Activated T-cell treated with anti-CD3 and anti-CD28 coated beads, Interleukin-2, amount 50 U/mL, for 4 hours (primary cell): ENCODE measurements around the gene DMAC2. TPM values are rescaled to one million over a fixed set of nuclear protein-coding genes. Genes with fewer than 3 reads are reported as not detected.

Source experiments
- ATAC-seq, 2 donors: fragments of 200-7000 bp; cut with Tn5 transposase; one replicate each; pipeline ENCODE4 v1.10.0; 2021
- DNase-seq: peaks from one replicate; pipeline ENCODE4 v3.0.0-alpha.2; 2020
- H3K27me3 Mint-ChIP-seq: one replicate; pipeline ENCODE4 v1.8.0; 2021; ENCODE audit warnings: low read depth, mixed read lengths
- H3K36me3 Mint-ChIP-seq: one replicate; pipeline ENCODE4 v1.8.0; 2022; ENCODE audit warnings: mixed read lengths; ENCODE audit not compliant: insufficient read depth
- H3K4me1 Mint-ChIP-seq: one replicate; pipeline ENCODE4 v1.8.0; 2021; ENCODE audit warnings: low read depth, mixed read lengths
- H3K4me3 Mint-ChIP-seq: one replicate; pipeline ENCODE4 v1.8.0; 2021; ENCODE audit warnings: mild to moderate bottlenecking, moderate library complexity, mixed read lengths
- H3K9me3 Mint-ChIP-seq: one replicate; pipeline ENCODE4 v1.8.0; 2021; ENCODE audit warnings: mixed read lengths
- total RNA-seq, 3 donors: library from RNA; stranded (reverse); gene quantifications; one replicate each; pipeline ENCODE4 v1.2.1, GENCODE V29; 2021

DMAC2 gene
- total RNA-seq, 3 donors from 2014 or later: 70.9 to 79.8 (median 72.2) TPM

DNA sequence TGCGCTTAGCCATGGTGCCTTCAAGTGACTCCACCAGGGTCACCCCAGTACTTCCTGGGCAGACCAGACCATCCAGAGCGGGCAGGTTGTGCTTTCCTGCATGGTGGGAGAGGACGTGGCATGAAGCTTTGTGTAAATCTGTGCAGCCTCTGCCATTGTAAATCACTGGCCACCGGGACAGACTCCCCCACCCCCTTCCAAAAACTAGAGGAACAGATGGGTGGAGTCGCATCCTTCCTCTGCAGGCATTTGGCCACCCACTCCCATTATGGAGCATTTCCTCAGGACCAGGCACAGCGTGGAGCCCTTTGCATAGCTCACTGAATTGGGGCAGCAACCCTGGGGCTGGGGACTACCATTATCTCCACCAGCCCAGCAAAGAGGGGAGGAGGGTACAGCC lies 33.9 kb downstream of the DMAC2 start:
- Mint-ChIP-seq H3K4me3 (no peak overlapping the region), H3K27me3 (no peaks in the 10 kb centered on the region), H3K36me3 (peaks cover 4% of the 10 kb centered on the region), H3K4me1 (peaks cover 19% of the 10 kb centered on the region), H3K9me3 (no peaks in the 10 kb centered on the region)
- no peak for ATAC-seq
- DNase-seq: no peak

DNA sequence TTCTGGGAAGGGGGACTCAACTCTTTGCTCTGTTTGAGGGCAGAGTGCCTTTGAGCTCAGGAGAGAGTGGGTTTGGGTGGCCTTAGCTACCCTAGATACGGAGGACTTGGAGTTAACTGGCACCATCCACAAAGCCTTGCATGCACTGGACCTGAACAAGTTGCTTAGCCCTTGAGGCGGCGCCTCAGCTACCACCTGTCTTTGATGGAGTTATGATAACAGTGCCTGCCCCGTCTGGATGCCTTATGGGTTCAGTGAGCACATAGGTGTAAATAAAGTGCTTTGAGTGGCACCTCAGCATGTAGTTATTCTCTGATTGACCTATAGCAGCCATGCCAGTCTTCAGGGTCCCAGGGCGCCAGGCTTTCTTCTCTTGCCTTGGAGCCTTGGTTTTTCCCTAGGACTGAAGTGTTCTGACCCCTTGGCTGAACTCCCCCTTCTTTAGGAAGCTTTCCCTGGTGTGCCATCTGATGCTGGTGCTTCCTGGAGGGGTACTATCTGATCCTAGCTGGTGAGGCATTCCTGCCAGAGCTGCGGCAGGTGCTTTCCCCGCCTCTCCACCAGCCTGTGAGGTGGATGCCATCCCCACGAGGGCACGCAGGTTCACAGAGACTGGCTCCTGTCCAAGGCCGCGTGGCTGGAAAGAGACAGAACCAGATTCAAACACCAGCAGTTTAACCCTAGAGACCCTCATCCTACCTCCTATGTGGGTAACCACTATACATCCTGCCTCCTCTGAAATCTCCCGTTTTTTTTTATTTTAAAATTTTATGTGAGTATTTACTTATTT lies 36.3 kb downstream of the DMAC2 start:
- Mint-ChIP-seq H3K9me3 (no peaks in the 10 kb centered on the region), H3K36me3 (peaks cover 4% of the 10 kb centered on the region), H3K4me1 (peaks cover 21% of the 10 kb centered on the region), H3K4me3 (no peak overlapping the region), H3K27me3 (no peaks in the 10 kb centered on the region)
- no peak for DNase-seq
- peak in 1 of 2 donors; percentile 10 for ATAC-seq

DNA sequence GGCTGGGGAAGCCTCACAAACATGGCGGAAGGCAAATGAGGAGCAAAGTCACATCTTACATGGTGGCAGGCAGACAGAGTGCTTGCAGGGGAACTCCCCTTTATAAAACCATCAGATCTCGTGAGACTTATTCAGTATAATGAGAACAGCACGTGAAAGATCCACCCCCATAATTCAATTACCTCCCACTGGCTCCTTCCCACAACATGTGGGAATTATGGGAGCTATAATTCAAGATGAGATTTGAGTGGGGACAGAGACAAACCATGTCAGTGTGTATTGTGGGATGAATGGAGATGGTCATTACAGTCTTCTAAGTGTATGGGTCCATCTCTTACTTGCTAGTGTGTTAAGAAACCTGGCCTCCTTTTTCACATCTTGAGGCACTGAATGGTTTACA lies 37.7 kb downstream of the DMAC2 start:
- no peak for ATAC-seq

DNA sequence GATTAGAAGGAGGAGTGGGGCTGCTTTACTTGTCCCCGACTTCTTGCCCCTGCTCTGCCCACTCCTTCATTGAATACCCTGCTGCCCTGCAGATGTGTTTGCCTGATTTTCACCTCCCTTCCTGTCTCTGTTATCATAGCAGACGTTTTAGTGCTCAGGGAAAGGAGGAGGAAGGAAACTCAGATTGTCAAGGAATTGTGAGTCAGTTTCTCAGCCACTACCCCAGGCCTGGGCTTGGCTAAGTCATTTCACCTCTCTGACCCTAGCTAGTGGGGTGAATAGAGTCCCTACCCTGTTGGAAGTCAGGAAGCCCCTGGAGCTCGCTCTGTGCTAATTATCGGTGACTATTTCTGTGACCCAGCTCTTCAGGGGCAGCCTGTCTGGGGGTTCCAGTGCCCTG lies 38.2 kb downstream of the DMAC2 start:
- peaks cover 5% of the 10 kb centered on the region for H3K36me3 Mint-ChIP-seq
- H3K9me3 Mint-ChIP-seq: no peaks in the 10 kb centered on the region
- H3K4me3 Mint-ChIP-seq: no peak overlapping the region
- no peak for DNase-seq
- H3K27me3 Mint-ChIP-seq: no peaks in the 10 kb centered on the region
- peaks cover 30% of the 10 kb centered on the region for H3K4me1 Mint-ChIP-seq
- no peak for ATAC-seq

More for the DNA sequence above, 37.7 kb downstream of the DMAC2 start:
- DNase-seq: no peak
- peaks cover 4% of the 10 kb centered on the region for H3K36me3 Mint-ChIP-seq
- no peak overlapping the region for H3K4me3 Mint-ChIP-seq
- H3K27me3 Mint-ChIP-seq: no peaks in the 10 kb centered on the region
- H3K9me3 Mint-ChIP-seq: no peaks in the 10 kb centered on the region
- peaks cover 29% of the 10 kb centered on the region for H3K4me1 Mint-ChIP-seq

DNA sequence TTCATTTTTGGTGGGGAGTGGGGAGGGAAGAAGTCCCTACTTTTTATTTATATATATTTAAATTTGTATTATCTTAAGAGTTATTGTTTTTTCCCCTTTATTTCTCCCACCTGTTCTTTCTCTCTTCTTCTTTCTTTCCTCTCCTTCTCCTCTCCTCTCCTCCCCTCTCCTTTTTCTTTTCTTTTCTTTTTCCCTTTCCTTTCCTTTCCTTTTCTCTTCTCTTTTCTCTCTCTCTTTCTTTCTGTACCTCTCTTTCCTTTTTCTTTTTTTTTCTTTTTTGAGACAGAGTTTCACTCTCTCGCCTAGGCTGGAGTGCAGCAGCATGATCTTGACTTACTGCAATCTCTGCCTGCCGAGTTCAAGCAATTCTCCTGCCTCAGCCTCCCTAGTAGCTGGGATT lies 40.2 kb downstream of the DMAC2 start:
- DNase-seq: no peak
- peaks cover 41% of the 10 kb centered on the region for H3K4me1 Mint-ChIP-seq
- H3K36me3 Mint-ChIP-seq: peaks cover 14% of the 10 kb centered on the region
- no peak overlapping the region for H3K4me3 Mint-ChIP-seq
- no peaks in the 10 kb centered on the region for H3K9me3 Mint-ChIP-seq
- ATAC-seq: no peak
- H3K27me3 Mint-ChIP-seq: no peaks in the 10 kb centered on the region

GRCh38 chr19:41399091-41399490 lies 40.6 kb downstream of the DMAC2 start:
- H3K27me3 Mint-ChIP-seq: no peaks in the 10 kb centered on the region
- peaks cover 14% of the 10 kb centered on the region for H3K36me3 Mint-ChIP-seq
- H3K4me1 Mint-ChIP-seq: peaks cover 41% of the 10 kb centered on the region
- DNase-seq (no peak), ATAC-seq (no peak)
- H3K9me3 Mint-ChIP-seq: no peaks in the 10 kb centered on the region
- peak overlapping the region; percentile 99 for H3K4me3 Mint-ChIP-seq

DNA sequence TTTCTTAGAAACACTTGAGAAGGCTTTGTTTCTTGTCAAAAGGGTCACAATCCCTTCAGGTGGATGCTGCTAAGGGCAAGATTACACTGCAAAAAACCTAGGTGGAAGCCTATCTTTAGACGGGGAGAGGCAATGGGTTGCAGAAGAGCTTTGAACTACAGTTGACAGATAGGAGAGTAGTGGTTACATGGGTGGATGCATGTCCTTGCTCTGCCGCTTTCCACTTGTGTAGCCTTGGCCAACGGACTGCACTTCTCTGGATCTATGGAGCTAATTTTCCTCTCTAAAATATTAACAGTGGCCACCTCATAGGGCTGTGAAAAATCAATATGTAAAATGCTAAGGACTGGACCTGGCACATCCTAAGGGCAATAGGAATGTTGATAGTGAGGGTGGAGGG lies 41.1 kb downstream of the DMAC2 start:
- no peaks in the 10 kb centered on the region for H3K9me3 Mint-ChIP-seq
- H3K4me1 Mint-ChIP-seq: peaks cover 39% of the 10 kb centered on the region
- peaks cover 14% of the 10 kb centered on the region for H3K36me3 Mint-ChIP-seq
- H3K27me3 Mint-ChIP-seq: no peaks in the 10 kb centered on the region
- DNase-seq (no peak), ATAC-seq (no peak)
- H3K4me3 Mint-ChIP-seq: peak overlapping the region; percentile 99

DNA sequence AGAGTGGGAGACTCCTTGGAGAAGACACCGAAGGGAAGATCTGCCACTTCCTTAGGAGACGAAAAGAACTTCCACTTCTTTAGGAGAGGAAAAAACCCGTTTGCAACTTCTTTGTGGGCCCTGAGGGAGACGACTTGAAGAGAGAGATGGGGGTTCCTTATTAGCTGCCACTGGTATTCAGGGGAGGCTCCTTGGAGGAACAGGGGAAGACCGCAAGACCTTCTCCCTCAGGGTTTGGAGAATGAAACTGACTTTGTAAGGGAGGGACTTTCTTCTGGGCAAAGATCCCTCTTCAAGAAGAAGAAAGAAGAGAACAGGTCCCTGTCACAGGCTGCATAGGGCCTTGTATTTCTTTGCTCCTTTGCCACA lies 41.7 kb downstream of the DMAC2 start:
- H3K4me1 Mint-ChIP-seq: peaks cover 39% of the 10 kb centered on the region
- ATAC-seq (no peak), DNase-seq (no peak)
- H3K4me3 Mint-ChIP-seq: peak overlapping the region; percentile 99
- H3K9me3 Mint-ChIP-seq: no peaks in the 10 kb centered on the region
- H3K27me3 Mint-ChIP-seq: no peaks in the 10 kb centered on the region
- peaks cover 14% of the 10 kb centered on the region for H3K36me3 Mint-ChIP-seq

DNA sequence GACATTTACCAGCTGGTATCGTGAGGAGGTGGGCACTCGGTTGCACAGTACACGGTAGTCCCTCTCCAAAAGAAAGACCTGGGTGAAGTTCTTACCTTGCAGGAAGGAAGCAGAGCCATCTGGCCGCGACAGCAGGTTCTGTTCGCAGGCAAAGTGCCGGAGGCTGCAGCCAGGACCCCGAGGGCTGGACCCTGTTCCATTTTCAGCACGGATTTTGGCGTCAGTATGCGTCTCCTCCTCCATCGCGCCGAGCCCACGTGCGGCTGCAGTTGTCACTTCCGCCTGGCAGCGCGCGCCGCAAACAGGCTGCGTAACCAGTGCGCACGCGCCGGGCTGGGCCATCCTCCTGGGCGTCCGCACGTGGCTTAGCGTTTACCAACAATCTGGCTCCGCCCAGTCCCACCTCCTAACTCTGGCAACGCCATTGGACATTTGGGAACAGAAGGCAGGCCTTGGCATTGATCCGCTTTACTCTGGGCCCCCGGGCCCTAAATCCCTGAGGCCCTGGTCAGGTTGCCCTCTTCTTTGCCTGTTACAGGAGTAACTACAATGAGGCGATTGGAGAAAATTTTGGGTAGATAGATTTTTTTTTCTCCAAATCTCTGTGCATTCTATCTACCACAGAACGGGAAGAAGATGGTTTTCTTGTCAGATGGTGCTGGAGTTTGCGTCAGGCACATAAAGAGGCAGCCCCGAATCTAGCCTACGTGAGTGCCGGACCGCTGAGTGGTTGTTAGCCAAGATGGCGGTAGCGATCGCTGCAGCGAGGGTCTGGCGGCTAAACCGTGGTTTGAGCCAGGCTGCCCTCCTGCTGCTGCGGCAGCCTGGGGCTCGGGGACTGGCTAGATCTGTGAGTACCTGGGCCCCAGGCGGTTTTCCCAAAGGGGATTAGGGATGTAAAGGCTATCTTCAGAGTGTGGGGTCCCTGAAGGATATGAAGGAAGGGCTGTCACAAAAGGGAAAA lies 42.3 kb downstream of the DMAC2 start, which contains the start of the genes BCKDHA and EXOSC5:
TSS of gene BCKDHA (plus strand) at position 733 of the 964 bp plus-strand sequence. CDS start at position 743, 10 bp downstream.
TSS of gene EXOSC5 (minus strand) at position 274 of the 964 bp plus-strand sequence. CDS start at position 243, 31 bp downstream.
- Mint-ChIP-seq H3K4me1 (peaks cover 39% of the 10 kb centered on the region), H3K27me3 (no peaks in the 10 kb centered on the region), H3K36me3 (peaks cover 16% of the 10 kb centered on the region), H3K4me3 (peak within 1 kb of the TSS; percentile 99), H3K9me3 (no peaks in the 10 kb centered on the region)
- ATAC-seq (peak; percentile 98 to 99), DNase-seq (peak; percentile 98)

DNA sequence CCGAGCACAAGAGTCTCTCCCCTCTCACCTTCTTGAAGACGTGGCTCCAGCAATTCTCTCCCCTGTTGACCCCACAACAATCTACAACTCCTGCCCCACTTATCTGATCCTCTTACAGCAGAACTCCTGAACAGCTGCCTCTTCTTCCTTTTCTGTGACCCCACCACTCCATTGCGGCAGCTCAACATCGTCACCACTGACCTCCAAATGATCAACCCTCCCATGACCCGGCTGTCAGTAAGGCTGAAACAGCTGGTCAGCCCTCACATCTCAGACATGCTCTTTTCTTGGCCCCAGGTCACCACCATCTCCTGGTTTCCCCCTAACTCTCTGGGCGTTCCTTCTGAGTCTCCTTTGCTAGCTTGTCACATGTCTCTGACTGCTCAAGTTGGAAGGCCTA lies 44.4 kb downstream of the DMAC2 start:
- ATAC-seq (no peak), DNase-seq (no peak)
- Mint-ChIP-seq H3K27me3 (no peaks in the 10 kb centered on the region), H3K36me3 (peaks cover 22% of the 10 kb centered on the region), H3K4me3 (peak overlapping the region; percentile 99), H3K9me3 (no peaks in the 10 kb centered on the region), H3K4me1 (peaks cover 31% of the 10 kb centered on the region)

DNA sequence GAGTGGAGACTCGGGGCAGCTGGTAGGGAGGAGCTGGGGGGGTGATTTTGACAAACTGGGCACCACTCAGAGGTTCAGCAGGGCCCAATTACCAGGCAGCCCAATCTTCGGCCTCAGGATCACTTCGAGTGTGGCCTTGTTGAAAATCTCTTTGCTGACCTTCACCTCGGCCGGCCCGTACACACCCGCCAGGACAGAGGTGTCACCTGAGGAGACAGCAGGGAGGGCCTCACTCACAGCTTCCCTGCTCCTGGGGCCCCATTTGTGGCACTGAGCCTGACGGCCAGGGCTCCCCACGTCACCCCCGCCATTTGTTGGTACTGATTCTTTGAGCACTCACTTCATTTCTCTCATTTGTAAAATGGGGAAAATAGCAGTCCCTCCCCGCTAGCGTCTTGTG lies 46.9 kb downstream of the DMAC2 start:
- peaks cover 25% of the 10 kb centered on the region for H3K36me3 Mint-ChIP-seq
- H3K4me1 Mint-ChIP-seq: peaks cover 14% of the 10 kb centered on the region
- H3K27me3 Mint-ChIP-seq: no peaks in the 10 kb centered on the region
- DNase-seq (no peak), ATAC-seq (no peak)
- no peak overlapping the region for H3K4me3 Mint-ChIP-seq
- no peaks in the 10 kb centered on the region for H3K9me3 Mint-ChIP-seq

DNA sequence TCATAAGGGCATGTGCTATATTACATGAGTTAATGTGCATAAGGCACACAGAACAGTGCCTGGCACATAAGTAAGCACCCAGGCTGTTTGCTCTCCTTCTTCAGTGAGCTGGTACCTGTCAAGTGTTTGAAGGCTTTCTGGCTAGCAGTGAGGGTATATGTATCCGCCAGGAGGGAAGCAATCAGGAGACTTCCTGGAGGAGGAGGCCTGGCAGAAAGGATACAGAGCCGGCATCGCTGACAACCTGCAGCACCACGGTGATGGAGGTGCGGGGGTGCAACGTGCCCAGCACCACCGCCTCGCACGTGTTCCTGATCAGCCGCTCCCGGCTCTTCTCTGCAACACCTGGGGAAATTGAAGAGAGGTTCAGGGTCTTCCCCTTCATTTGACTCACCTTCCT lies 48.1 kb downstream of the DMAC2 start:
- Mint-ChIP-seq H3K4me1 (peaks cover 12% of the 10 kb centered on the region), H3K4me3 (no peak overlapping the region), H3K27me3 (no peaks in the 10 kb centered on the region), H3K36me3 (peaks cover 25% of the 10 kb centered on the region), H3K9me3 (no peaks in the 10 kb centered on the region)
- no peak for ATAC-seq
- DNase-seq: no peak

- no peak for DNase-seq
- H3K4me3 Mint-ChIP-seq: no peak overlapping the region
- no peaks in the 10 kb centered on the region for H3K4me1 Mint-ChIP-seq
- no peaks in the 10 kb centered on the region for H3K9me3 Mint-ChIP-seq
- no peaks in the 10 kb centered on the region for H3K27me3 Mint-ChIP-seq
- H3K36me3 Mint-ChIP-seq: peaks cover 20% of the 10 kb centered on the region
- ATAC-seq: no peak
Measured at GRCh38 chr19:41386442-41386841, 53.3 kb downstream of the DMAC2 start.

GRCh38 chr19:41384351-41384750 lies 55.4 kb downstream of the DMAC2 start:
- H3K4me1 Mint-ChIP-seq: no peaks in the 10 kb centered on the region
- ATAC-seq (no peak), DNase-seq (no peak)
- H3K36me3 Mint-ChIP-seq: peaks cover 10% of the 10 kb centered on the region
- H3K27me3 Mint-ChIP-seq: no peaks in the 10 kb centered on the region
- no peak overlapping the region for H3K4me3 Mint-ChIP-seq
- no peaks in the 10 kb centered on the region for H3K9me3 Mint-ChIP-seq
